Effector CD4-positive, alpha-beta T cell (primary cell): Measurements from ENCODE around the gene GLRA1. TPM values are rescaled to one million over a fixed set of nuclear protein-coding genes. Genes with fewer than 3 reads are reported as not detected.

Experiments used
- DNase-seq: peaks from one replicate; pipeline ENCODE4 v3.0.0-alpha.2; 2020
- total RNA-seq: gene quantifications from one replicate; lab custom pipeline; 2026; lab: John Stamatoyannopoulos, UW

GLRA1 gene
- not detected for total RNA-seq

- peak; percentile 44 for DNase-seq
Observed at GRCh38 chr5:151924564-151925301, at the start of gene GLRA1. Gene GLRA1, minus strand, starts transcription at chr5:151924851. Its CDS starts 302 bp downstream, at chr5:151924549.

- DNase-seq = no peak
Observed at GRCh38 chr5:151970885-151971284, 46.2 kb upstream of the GLRA1 start.

- DNase-seq = no peak
Observed at GRCh38 chr5:151967865-151968264, 43.2 kb upstream of the GLRA1 start.

GRCh38 chr5:151966046-151966445 is 41.4 kb upstream of the GLRA1 start:
- DNase-seq = no peak

- DNase-seq = no peak
Observed at GRCh38 chr5:151964471-151964870, 39.8 kb upstream of the GLRA1 start.

GRCh38 chr5:151961557-151961956 is 36.9 kb upstream of the GLRA1 start:
- DNase-seq = no peak

GRCh38 chr5:151958111-151958510 is 33.5 kb upstream of the GLRA1 start:
- DNase-seq = no peak

- DNase-seq = no peak
Observed at GRCh38 chr5:151956725-151957124, 32.1 kb upstream of the GLRA1 start.

- no peak for DNase-seq
Observed at GRCh38 chr5:151954255-151954654, 29.6 kb upstream of the GLRA1 start.

- no peak for DNase-seq
Observed at GRCh38 chr5:151953833-151954232, 29.2 kb upstream of the GLRA1 start.

- DNase-seq = no peak
Observed at GRCh38 chr5:151952238-151952637, 27.6 kb upstream of the GLRA1 start.

GRCh38 chr5:151950706-151951105 is 26.1 kb upstream of the GLRA1 start:
- no peak for DNase-seq

- DNase-seq = no peak
Observed at GRCh38 chr5:151949701-151950308, 25.2 kb upstream of the GLRA1 start.

GRCh38 chr5:151949113-151949512 is 24.5 kb upstream of the GLRA1 start:
- DNase-seq = no peak

GRCh38 chr5:151947931-151948608 is 23.4 kb upstream of the GLRA1 start:
- DNase-seq = no peak

- DNase-seq = no peak
Observed at GRCh38 chr5:151937851-151938250, 13.2 kb upstream of the GLRA1 start.

- no peak for DNase-seq
Observed at GRCh38 chr5:151935135-151935695, 10.6 kb upstream of the GLRA1 start.

GRCh38 chr5:151931260-151931659 is 6.6 kb upstream of the GLRA1 start:
- no peak for DNase-seq

- DNase-seq = no peak
Observed at GRCh38 chr5:151926188-151926587, 1.5 kb upstream of the GLRA1 start.

GRCh38 chr5:151925340-151925739 is 689 bp upstream of the GLRA1 start:
- no peak for DNase-seq

GRCh38 chr5:151923866-151924476 is 680 bp downstream of the GLRA1 start:
- DNase-seq = no peak

GRCh38 chr5:151921916-151922315 is 2.7 kb downstream of the GLRA1 start:
- DNase-seq = no peak

- no peak for DNase-seq
Observed at GRCh38 chr5:151917904-151918303, 6.7 kb downstream of the GLRA1 start.
